B cell (primary cell): Measurements from ENCODE around the gene CEP120. TPM values are rescaled to one million over a fixed set of nuclear protein-coding genes. Genes with fewer than 3 reads are reported as not detected.

ENCODE experiments used
- ATAC-seq: fragments of 200-7000 bp; cut with Tn5 transposase; one replicate; pipeline ENCODE4 v1.10.0; 2021; ENCODE audit warnings: low read depth, mild to moderate bottlenecking, moderate number of reproducible peaks, moderate library complexity
- CTCF ChIA-PET: fragments of 350-600 bp; sonication (Branson Sonifier 250); formaldehyde crosslinking; loops from one replicate; lab custom pipeline; 2021; ENCODE audit warnings: antibody characterized with exemption, inconsistent platforms; lab: Charles Lee
- POLR2A ChIA-PET: fragments of 350-600 bp; sonication (Branson Sonifier 250); formaldehyde crosslinking; loops from one replicate; lab custom pipeline; 2021; ENCODE audit warnings: antibody characterized with exemption; lab: Charles Lee
- DNase-seq: peaks from one replicate; pipeline ENCODE4 v3.0.0; 2013
- H2AFZ ChIP-seq: 2 replicates; pipeline ENCODE4 v1.6.1; 2012; ENCODE audit warnings: mild to moderate bottlenecking, low read depth, low read length; ENCODE audit not compliant: insufficient read depth, poor library complexity, severe bottlenecking
- H3K27ac ChIP-seq, 2 donors: 1 replicate in 1 of 2; 2 replicates in 1 of 2; pipeline ENCODE4 v1.5.1; 2012 to 2013; ENCODE audit warnings: low read length in 2 of 2, mild to moderate bottlenecking in 2 of 2, moderate library complexity in 1 of 2
- H3K27me3 ChIP-seq, 4 experiments: fragments of 200-600 bp in 1 of 4; sonication (generic) in 1 of 4; replicated peaks in 1 of 4; 1 replicate in 2 of 4; 2 replicates in 2 of 4; pipeline versions ENCODE4 v1.6.1 to v1.7.0; 2013 to 2016; ENCODE audit warnings: low read length in 3 of 4, mild to moderate bottlenecking in 2 of 4, mixed read lengths in 1 of 4, moderate library complexity in 1 of 4; ENCODE audit not compliant: insufficient read depth in 4 of 4, control insufficient read depth in 3 of 4; ENCODE audit errors: control extremely low read depth in 1 of 4
- H3K36me3 ChIP-seq, 2 experiments: replicated peaks in 1 of 2; 1 replicate in 1 of 2; 2 replicates in 1 of 2; pipeline versions ENCODE4 v1.6.1 to v1.7.1; 2013; ENCODE audit warnings: low read length in 1 of 2; ENCODE audit not compliant: insufficient read depth in 2 of 2, control insufficient read depth in 1 of 2; ENCODE audit errors: control extremely low read depth in 1 of 2, extremely low read depth in 1 of 2
- H3K4me1 ChIP-seq, 2 donors: fragments of 200-600 bp in 1 of 2; sonication (generic) in 1 of 2; 1 replicate in 1 of 2; 2 replicates in 1 of 2; pipeline versions ENCODE4 v1.5.1 to v1.6.1; 2013 to 2017; ENCODE audit warnings: low read length in 2 of 2; ENCODE audit not compliant: control insufficient read depth in 2 of 2, insufficient read depth in 2 of 2
- H3K4me2 ChIP-seq: replicated peaks from 2 replicates; pipeline ENCODE3; 2012; ENCODE audit warnings: mild to moderate bottlenecking, low read depth, low read length; ENCODE audit not compliant: poor library complexity, severe bottlenecking
- H3K4me3 ChIP-seq, 5 experiments: fragments of 200-600 bp in 1 of 5; sonication (generic) in 1 of 5; 1 replicate in 3 of 5; 2 replicates in 2 of 5; pipeline versions ENCODE4 v1.5.1 to v1.7.0; 2011 to 2016; ENCODE audit warnings: low read length in 4 of 5, mild to moderate bottlenecking in 4 of 5, low read depth in 2 of 5, control low read depth in 1 of 5, moderate library complexity in 1 of 5; ENCODE audit not compliant: insufficient read depth in 1 of 5; ENCODE audit errors: control extremely low read depth in 1 of 5, extremely low read depth in 1 of 5
- H3K79me2 ChIP-seq: fragments of 200-600 bp; sonication (generic); one replicate; pipeline ENCODE4 v1.6.0; 2016; ENCODE audit warnings: low read length; ENCODE audit not compliant: control insufficient read depth, insufficient read depth
- H3K9ac ChIP-seq: fragments of 200-600 bp; sonication (generic); 2 replicates; pipeline ENCODE4 v1.6.1; 2017; ENCODE audit warnings: mild to moderate bottlenecking, low read length, moderate library complexity
- H3K9me3 ChIP-seq, 3 donors: one replicate each; pipeline versions ENCODE4 v1.6.1 to v1.7.1; 2013; ENCODE audit warnings: low read length in 2 of 3; ENCODE audit not compliant: control insufficient read depth in 2 of 3, insufficient read depth in 1 of 3; ENCODE audit errors: control extremely low read depth in 1 of 3
- H4K20me1 ChIP-seq: 2 replicates; pipeline ENCODE4 v1.6.0; 2012; ENCODE audit warnings: mild to moderate bottlenecking, low read length; ENCODE audit not compliant: insufficient read depth, control insufficient read depth, poor library complexity, severe bottlenecking
- H3K27ac Mint-ChIP-seq: one replicate; pipeline ENCODE4 v1.8.0; 2021; ENCODE audit warnings: mixed read lengths
- H3K27me3 Mint-ChIP-seq: one replicate; pipeline ENCODE4 v1.8.0; 2021; ENCODE audit warnings: mixed read lengths
- H3K4me1 Mint-ChIP-seq: one replicate; pipeline ENCODE4 v1.8.0; 2021; ENCODE audit warnings: mixed read lengths
- H3K4me3 Mint-ChIP-seq: one replicate; pipeline ENCODE4 v1.8.0; 2021; ENCODE audit warnings: mixed read lengths
- H3K9me3 Mint-ChIP-seq: one replicate; pipeline ENCODE4 v1.8.0; 2022; ENCODE audit warnings: mixed read lengths; ENCODE audit not compliant: insufficient read depth
- CTCF ChIP-seq: fragments of 200-600 bp; IDR thresholded peaks from one replicate; pipeline ENCODE4 v1.8.0; 2022; ENCODE audit warnings: antibody characterized with exemption, mild to moderate bottlenecking
- EZH2 ChIP-seq: IDR thresholded peaks from 2 replicates; pipeline ENCODE4 v1.6.1; 2012; ENCODE audit warnings: borderline replicate concordance, low read depth, mild to moderate bottlenecking, moderate library complexity, low read length; ENCODE audit not compliant: insufficient read depth, poor library complexity, severe bottlenecking
- WGBS: methylation state at CpG from one replicate; pipeline ENCODE4 v1.1.5; 2013; ENCODE audit warnings: missing lambda C conversion rate; ENCODE audit not compliant: insufficient coverage; 5-methylcytosine and 5-hydroxymethylcytosine counted together
- intact Hi-C: fragments of 100-400 bp; cut with micrococcal nuclease; formaldehyde crosslinking; loops from one replicate; pipeline ENCODE4 v1.10.0; 2022
- polyA plus RNA-seq: library from polyadenylated mRNA; depleted of rRNA; stranded (reverse); fragments of >200 nt; gene quantifications from 2 replicates; pipeline ENCODE4 v1.2.3, GENCODE V29; 2012
- total RNA-seq, 2 donors: library from RNA; stranded (reverse); fragments of 120-200 nt in 1 of 2; gene quantifications; 1 replicate in 1 of 2; 2 replicates in 1 of 2; pipeline versions ENCODE4 v1.2.3 to v1.2.4, GENCODE V29; 2013 to 2022

Gene CEP120
- total and polyA plus RNA-seq, 2 donors (not counting 1 experiment from before 2014, with no cell fraction given): 15.7 to 89.7 TPM

GRCh38 chr5:123364441-123365155 lies 58.6 kb downstream of the CEP120 start:
- H3K9ac ChIP-seq: no peak overlapping the region
- peaks cover 6% of the 10 kb centered on the region in 2 donors for H3K4me1 ChIP-seq
- no peak for DNase-seq
- no peaks in the 10 kb centered on the region for H3K27me3 ChIP-seq
- intact Hi-C loops: no loop called here
- Mint-ChIP-seq H3K4me3 (no peak overlapping the region), H3K27me3 (no peaks in the 10 kb centered on the region), H3K27ac (no peak overlapping the region), H3K4me1 (peaks cover 20% of the 10 kb centered on the region), H3K9me3 (no peaks in the 10 kb centered on the region)
- H3K36me3 ChIP-seq: peaks cover 14 to 22% of the 10 kb centered on the region in 2 experiments
- no CpG with 5 or more reads among the region's 2 CpGs for WGBS
- H3K4me2 ChIP-seq: no peak overlapping the region
- H3K4me3 ChIP-seq: no peak overlapping the region
- H4K20me1 ChIP-seq: no peaks in the 10 kb centered on the region
- no peaks in the 10 kb centered on the region for H3K9me3 ChIP-seq
- no peaks in the 10 kb centered on the region for H3K79me2 ChIP-seq
- no peak for ATAC-seq
- H3K27ac ChIP-seq: no peak overlapping the region
- CTCF ChIA-PET: interaction anchor here (1.1 to 1.2 kb wide), 2 partner anchors 246 to 848 kb away, joined by 3 to 4 read pairs; no protein-coding TSS in a partner anchor
- TF ChIP-seq CTCF: no peak
- POLR2A ChIA-PET: no interaction called here
- no peak overlapping the region for H2AFZ ChIP-seq

DNA sequence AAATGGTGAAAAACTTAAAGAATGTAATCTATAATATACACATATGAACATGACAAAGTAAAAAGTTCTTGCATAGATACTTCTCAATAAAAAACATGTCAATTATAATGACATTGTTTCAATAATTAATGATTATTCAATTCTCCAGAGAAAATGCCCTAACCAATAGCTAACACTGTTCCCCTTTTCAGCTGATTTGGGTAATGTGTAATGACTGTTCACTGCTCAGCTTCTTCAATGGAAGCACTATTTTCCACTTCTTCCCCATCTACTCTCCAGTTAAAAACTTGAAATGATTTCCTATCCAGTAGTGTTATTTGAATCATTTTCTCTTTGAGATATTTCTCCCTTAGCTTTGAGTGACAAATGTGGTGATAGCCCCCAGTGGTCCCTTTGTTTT lies 62.3 kb downstream of the CEP120 start:
- ChIA-PET POLR2A (no interaction called here), CTCF (interaction anchor here (5.0 kb wide), 1 partner anchor 10 kb away, joined by 31 read pairs; no protein-coding TSS in a partner anchor)
- no peak overlapping the region for H3K4me3 ChIP-seq
- H3K36me3 ChIP-seq: peaks cover 13 to 19% of the 10 kb centered on the region in 2 experiments
- DNase-seq (no peak), ATAC-seq (no peak)
- no peak overlapping the region for H3K9ac ChIP-seq
- H3K27me3 ChIP-seq: no peaks in the 10 kb centered on the region
- peak overlapping the region in 1 of 2 donors; percentile 21 for H3K27ac ChIP-seq
- no peaks in the 10 kb centered on the region for H3K79me2 ChIP-seq
- TF ChIP-seq CTCF (no peak), EZH2 (no peak)
- Mint-ChIP-seq H3K27ac (peak overlapping the region; percentile 38), H3K4me3 (no peak overlapping the region), H3K4me1 (peaks cover 25% of the 10 kb centered on the region), H3K9me3 (no peaks in the 10 kb centered on the region), H3K27me3 (no peaks in the 10 kb centered on the region)
- intact Hi-C loops: no loop called here
- no peak overlapping the region for H3K4me2 ChIP-seq
- H3K4me1 ChIP-seq: peaks cover 11 to 13% of the 10 kb centered on the region in 2 donors
- no peak overlapping the region for H2AFZ ChIP-seq
- H3K9me3 ChIP-seq: peaks cover 0 to 2% (median 0%) of the 10 kb centered on the region in 3 donors
- H4K20me1 ChIP-seq: no peaks in the 10 kb centered on the region
